ENCODE data around the gene BCL2A1.
A peak's percentile ranks its signal among the peaks of the same experiment; 100 is the strongest.
"Not testable (repeated sequence)": the region's sequence is repeated elsewhere in the genome, so short reads cannot be mapped to it uniquely, and the experiment has no call there.

Gene BCL2A1

DNA sequence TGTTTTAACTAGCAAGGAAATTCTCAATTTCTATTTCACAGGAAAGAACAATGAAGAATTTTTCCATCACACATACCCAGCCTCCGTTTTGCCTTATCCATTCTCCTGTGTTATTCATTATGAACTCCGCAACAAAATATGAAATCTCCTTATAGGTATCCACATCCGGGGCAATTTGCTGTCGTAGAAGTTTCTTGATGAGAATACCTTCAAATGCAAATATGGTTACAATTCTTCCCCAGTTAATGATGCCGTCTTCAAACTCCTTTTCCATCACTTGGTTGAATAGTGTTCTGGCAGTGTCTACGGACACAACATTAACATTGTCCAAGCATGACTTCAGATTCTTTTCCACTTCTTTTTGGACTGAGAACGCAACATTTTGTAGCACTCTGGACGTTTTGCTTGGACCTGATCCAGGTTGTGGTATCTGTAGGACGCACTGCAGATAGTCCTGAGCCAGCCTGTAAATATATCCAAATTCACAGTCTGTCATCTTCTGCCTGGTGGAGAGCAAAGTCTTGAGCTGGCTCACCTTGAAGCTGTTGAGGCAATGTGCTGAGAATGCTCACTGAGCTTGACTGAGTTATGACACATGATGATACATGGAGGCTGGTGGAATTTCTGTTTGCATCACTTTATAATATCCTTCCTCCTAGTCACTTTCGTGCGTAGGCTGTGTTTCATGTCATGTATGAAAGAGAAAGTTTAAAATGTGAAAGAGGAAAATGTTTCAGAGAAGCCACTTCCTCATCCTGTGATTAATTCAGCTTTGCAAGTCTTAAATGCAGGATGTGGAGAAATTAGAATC, at the start of gene BCL2A1:
BCL2A1 (minus strand) TSS at position 573 of the 811 bp plus-strand sequence; CDS start at position 496, 77 bp downstream.
- peak; percentile 45 to 95 for DNase-seq

DNA sequence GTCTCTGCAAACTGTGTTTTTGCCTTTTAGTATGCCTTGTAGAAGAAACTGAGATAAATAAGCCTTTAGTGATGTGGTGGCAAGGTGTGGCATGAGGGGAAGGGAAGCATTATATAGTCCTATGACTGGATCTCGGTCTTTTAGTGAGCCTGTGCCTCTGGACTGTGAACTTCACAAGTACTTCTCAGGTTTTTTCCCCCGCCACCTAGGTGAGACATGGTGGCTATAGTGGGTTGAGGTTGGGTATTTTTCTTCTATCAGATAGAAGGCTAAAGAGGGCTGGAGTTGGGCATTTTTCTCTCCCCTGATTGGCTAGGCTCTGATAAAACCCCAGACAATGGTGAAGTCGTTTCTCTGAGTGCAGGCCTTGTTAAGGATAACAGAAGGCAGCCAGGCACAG, 49.7 kb upstream of the BCL2A1 start:
- no peak for DNase-seq

DNA sequence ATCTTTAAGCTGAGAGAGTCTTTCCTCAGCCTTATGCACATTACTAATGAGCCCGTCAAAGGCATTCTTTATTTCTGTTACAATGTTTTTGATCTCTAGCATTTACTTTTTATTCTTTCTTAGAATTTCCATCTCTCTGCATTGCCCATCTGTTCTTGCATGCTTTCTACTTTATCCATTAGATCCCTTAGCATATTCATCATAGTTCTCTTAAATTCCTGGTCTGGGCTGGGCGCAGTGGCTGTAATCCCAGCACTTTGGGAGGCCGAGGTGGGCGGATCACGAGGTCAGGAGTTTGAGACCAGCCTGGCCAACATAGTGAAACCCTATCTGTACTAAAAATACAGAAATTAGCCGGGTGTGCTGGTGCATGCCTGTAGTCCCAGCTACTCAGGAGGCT, 49.2 kb upstream of the BCL2A1 start:
- DNase-seq, result not testable (repeated sequence)

DNA sequence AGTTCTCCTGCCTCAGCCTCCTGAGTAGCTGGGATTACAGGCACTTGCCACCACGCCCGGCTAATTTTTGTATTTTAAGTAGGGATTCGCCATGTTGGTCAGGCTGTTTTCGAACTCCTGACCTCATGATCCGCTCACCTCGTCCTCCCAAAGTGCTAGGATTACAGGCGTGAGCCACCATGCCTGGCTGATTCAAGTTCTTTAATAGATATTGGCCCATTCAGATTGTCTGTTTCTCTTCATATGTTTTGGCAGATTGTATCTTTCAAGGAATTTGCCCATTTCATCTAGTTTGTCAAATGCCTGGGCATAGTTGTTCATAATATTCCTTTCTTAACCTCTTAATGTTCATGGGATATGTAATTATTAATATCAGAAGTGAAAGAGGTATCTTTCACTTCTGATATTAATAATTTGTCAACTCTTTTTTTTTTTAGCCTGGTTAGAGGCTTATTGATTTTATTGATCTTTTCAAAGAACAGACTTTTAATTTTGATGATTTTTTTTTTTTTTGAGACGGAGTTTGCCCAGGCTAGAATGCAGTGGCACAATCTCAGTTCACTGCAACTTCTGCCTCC, 48.3 kb upstream of the BCL2A1 start:
- DNase-seq, result no peak

DNA sequence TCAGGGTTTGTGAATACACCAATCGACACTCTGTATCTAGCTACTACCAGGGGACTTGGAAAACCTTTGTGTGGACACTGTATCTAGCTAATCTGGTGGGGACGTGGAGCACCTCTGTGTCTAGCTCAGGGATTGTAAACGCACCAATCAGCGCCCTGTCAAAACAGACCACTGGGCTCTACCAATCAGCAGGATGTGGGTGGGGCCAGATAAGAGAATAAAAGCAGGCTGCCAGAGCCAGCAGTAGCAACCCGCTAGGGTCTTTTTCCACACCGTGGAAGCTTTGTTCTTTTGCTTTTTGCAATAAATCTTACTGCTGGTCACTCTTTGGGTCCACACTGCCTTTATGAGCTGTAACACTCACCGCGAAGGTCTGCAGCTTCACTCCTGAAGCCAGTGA, 46.1 kb upstream of the BCL2A1 start:
- DNase-seq, result not testable (repeated sequence)

DNA sequence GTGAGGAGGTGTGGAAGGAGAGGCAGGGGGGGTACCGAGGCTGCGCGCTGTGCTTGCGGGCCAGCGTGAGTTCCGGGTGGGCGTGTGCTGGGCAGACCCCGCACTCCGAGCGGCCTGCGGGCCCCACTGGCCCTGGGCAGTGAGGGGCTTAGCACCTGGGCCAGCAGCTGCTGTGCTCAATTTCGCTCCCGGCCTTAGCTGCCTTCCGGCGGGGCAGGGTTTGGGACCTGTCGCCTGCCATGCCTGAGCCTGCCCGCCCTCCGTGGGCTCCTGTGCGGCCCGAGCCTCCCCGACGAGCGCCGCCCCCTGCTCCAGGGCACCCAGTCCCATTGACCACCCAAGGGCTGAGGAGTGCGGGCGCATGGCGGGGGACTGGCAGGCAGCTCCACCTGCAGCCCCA, 45.5 kb upstream of the BCL2A1 start:
- DNase-seq, result not testable (repeated sequence)

DNA sequence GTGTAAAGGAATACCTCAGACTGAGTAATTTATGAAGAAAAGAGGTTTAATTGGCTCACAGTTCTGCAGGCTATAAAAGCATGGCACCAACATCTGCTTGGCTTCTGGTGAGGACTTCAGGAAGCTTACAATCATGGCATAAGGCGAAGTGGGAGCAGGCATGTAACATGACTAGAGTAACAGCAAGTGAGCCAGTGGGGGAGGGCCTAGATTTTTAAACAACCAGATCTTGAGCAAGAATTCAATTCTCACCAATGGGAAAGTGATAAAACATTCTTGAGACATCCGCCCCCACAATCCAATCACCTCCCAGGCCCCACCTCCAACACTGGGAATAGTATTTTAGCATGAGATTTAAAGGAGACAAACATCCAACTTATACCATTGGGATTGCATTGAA, 44.2 kb upstream of the BCL2A1 start:
- DNase-seq, result no peak

DNA sequence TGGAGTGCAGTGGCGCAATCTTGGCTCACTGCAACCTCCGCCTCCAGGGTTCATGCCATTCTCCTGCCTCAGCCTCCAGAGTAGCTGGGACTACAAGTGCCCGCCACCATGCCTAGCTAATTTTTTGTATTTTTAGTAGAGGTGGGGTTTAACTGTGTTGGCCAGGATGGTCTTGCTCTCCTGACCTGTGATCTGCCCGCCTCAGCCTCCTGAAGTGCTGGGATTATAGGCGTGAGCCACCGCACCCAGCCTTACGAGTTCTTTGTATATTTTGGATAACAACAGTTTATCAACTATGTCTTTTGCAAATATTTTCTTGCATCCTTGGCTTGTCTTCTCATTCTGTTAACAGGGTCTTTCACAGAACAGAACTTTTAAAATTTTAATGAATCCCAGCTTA, 43.2 kb upstream of the BCL2A1 start:
- not testable (repeated sequence) for DNase-seq

DNA sequence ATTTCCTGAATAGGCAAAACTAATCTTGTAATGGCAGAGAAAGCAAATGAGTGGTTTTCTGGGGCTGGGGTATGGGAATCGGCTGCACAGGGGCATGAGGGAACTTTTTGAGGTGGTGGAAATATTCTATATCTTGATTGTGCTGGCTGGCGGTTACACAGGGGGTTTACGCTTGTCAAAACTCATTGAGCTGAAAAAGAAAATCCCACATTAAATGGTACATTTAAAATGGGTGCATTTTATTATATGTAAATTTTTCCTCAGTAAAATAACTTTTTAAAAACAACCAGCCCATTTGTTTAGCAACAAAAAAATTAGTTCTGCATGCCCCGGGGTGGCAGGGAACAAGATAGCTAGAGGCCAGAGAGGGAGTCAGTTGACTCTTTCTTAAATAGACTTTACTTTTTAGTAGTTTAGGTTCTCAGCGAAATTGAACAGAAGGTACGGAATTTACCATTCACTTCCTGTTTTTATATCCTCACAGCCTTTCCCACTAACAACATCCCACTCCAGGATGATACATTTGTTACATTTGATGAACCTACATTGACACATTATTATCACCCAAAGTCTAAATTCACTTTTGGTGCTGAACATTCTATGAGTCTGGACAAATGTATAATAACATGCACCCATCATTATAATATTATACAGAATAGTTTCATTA, 41.2 kb upstream of the BCL2A1 start:
- DNase-seq, result no peak

DNA sequence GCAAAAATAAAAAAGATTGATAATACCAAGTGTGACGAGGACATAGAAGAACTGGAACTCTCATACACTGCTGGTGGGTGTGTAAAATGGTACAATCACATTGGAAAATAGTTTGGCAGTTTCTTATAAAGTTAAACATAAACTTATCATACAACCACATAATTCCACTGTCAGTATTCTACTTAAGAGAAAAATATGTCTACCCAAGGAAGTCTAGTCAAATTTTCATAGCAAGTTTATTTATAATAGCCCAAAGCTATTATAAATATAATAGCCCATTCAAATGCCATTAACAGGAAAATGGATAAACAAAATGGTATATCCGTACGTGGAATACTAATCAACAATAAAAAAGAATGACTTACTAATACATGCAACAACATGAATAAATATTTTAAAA, 40.6 kb upstream of the BCL2A1 start:
- DNase-seq, result no peak

DNA sequence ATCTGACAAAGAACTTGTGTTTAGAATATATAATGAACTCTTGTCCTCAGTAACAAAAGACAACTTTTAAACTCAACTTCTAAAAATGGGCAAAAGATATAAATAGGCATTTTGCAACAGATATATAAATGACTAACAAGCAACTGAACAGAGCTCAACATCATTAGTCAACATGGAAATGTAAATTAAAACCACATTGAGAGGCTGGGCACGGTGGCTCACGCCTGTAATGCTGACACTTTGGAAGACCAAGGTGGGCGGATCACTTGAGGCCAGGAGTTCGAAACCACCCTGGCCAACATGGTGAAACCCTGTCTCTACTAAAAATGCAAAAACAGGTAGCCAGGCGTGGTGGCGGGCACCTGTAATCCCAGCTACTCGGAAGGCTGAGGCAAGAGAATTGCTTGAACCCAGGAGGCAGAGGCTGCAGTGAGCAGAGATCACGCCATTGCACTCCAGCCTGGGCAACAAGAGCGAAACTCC, 40.1 kb upstream of the BCL2A1 start:
- DNase-seq, result not testable (repeated sequence)

DNA sequence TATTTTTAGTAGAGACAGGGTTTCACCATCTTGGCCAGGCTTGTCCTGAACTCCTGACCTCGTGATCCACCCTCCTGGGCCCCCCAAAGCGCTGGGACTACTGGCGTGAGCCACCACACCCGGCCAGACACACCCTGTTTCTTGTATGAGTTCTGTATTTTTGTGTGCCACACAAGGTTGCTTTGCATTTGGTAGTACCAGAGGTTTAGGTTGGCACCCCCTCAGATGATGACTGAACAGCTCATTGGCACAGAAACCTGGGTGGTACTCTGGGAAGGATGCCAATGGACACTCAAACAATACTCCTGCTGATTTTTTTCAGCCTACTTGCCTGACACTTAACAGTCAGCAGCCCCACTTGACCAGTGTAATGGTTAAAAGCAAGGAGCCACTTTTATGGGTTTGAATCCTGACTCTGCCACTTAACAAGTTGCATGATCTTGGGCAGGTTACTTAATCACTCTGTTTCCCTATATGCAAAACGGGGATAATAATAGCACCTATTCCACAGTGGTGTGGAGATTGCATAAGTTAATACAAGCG, 39.2 kb upstream of the BCL2A1 start:
- DNase-seq, result no peak

DNA sequence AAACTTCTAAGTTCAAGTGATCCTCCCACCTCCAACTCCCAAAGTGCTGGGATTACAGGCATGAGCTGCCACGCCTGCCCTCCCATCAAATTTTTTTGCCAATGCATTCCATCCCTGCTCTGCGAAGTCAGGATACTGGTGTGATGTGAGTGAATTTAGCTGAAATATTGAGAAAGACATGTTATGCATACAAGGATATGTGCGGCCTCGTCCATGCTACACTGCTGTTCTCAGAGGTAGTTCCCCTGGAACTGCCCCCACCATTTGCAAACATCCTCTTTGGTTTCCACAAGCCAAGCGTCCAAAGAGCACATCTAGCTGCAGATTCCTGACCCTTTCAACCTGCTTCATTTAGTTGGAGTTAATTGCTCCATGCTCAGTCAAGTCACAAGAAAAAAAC, 36.5 kb upstream of the BCL2A1 start:
- no peak for DNase-seq

DNA sequence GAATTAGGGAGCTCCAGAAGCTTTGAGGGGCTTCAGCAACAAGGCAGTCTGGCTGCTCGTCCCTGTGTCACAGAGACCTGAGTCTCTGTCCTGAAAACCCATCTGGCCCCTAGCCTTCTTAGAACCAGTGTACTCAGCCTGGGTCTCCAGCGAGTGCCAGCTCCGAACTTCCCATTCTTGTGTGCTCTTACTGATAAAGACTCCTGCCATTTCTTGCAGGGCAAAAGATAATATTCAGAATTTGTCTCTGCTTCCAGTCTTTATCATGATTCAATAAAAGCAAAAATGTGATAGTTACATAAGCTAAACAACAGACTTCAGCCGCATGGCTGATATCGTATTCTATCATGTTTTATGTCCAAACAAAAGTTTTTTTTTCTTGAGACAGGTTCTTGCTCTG, 36.0 kb upstream of the BCL2A1 start:
- DNase-seq, result no peak

DNA sequence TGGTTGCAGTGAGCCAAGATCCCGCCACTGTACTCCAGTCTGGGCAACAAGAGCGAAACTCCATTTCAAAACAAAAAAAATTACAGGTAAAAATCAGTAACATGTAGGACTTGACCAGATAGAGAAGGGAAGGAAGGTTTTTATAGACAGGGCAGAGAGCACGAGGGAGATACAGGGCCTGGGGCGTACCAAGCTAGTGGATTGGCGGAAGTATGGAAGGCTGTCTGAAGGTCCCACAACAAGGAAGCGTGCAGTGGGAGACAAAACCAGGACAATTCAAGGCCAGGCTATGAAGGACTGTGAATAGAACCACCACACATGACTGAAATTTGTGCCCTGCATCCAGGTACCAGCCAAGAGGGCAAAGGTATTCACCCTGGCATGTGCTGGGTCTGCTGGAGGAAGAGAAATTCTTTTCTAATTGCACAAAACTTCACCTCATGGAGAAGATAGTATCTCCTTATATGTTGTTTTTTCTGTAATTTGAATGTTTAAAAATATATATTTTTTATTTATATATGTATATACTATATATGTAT, 33.0 kb upstream of the BCL2A1 start:
- no peak for DNase-seq

DNA sequence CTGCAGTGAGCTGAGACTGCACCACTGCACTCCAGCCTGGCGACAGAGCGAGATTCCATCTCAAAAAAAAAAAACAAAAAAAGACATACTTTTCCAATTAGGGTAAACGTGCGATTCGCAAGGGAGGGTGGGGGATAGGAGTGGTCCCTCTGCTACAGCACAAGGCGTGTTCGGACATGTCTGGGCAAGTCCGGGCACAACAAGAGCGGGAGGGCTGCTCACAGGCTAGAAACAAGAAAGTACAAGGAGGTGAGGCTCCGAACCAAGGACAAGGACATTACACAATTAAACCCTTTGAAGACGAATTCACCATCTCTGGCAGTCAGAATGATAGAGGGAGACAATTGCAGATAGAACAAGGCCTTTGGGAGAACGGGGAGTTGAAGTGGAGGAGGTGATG, 32.2 kb upstream of the BCL2A1 start:
- no peak for DNase-seq

DNA sequence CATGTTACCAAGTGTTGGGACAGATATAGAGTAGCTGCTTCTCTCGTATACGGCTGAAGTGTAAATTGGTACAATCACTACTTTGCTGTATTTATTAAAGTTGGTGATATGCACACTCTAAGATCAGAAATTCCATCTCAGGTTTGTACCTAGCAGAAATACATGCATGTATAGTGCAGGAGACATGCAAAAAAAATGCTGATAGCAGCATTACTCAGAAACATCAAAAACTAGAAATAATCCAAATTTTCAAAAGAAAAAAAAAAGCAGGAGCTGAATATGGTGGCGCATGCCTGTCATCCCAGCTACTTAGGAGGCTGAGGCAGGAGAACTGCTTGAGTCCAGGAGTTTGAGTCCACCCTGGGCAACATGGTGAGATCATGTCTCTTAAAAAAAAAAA, 31.3 kb upstream of the BCL2A1 start:
- DNase-seq, result no peak

DNA sequence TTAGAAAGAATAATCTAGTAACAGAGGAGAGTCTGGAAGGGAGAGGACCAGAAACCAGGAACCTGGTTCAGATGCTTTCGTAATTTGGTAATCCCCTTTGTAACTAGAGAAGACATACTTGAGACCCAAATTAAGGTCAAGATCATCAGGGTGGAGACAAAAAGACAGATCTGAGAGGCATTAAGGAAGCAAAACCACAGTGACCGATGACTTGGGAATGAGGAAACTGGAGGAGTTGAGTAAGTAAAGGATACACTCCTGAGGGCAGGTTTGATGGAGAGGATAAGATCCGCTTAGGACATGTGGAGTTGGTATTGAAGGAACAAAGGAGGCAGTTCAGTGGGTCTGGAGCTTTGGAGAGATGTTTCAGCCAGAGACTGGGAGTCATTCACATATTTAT, 23.6 kb upstream of the BCL2A1 start:
- DNase-seq, result no peak

DNA sequence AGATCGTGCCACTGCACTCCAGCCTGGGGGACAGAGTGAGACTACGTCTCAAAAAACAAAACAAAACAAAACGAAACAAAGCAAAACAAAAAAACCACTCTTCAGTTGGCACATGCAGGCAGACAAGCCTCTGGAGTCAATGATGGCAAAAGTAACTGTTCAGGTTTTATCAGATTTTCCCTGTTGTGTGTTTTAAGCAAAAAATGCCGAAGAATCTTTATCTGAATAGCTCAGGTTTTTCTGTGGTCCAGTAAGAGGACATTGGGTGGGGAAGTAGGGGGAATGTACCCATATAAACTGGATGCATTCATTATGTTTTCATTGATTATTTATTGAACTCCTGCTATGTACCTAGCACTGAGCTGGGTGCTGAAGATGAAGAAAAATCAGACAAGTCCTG, 20.8 kb upstream of the BCL2A1 start:
- DNase-seq, result no peak

DNA sequence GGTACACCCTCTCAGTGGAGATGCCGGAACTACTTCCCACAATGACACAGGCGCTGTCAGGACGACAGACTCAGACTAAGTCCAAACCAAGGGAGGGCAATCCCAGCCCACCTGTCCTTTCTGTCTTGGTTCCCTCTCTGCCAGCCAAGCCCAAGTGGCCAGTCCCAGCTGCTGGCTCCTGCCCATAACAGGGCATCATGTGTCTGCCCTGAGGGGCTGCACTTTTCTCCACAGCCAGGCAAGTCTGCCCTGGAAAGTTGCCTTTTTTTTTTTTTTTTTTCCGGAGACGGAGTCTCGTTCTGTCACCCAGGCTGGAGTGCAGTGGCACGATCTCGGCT, 20.0 kb upstream of the BCL2A1 start:
- DNase-seq, result no peak

DNA sequence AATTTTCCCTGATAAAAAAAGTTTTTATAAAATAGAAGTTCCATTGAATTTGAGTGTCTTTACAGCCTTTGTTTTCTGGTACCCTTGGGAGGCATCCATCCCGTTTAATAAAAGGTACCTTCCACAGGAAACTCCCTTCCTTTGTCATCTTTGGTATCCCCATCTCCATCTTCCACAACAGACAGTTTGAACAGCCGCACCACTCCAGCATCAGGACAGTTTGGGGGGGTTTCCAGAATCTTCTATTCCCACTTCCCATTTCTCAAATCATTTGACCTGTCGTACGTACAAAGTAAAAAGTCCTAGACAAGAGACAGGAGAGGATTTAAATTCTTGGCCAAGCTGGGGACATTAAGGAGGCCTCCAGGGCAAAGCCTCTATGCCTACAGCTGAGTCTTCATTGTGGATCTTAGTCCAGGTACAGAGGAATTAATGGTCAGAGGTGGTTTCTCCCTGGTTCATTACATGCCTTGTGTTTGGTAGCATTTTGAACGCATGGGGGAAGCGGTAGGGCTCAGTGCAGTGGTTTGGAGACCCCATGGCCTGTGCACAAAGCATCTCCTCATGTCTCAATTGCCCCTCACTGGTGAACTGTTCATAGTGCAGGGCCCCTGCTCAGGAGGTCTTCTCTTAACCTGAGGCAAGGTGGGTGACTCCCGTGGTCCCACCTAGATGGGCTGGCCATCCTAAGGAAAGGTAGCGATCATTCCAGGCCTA, 19.4 kb upstream of the BCL2A1 start:
- no peak for DNase-seq

DNA sequence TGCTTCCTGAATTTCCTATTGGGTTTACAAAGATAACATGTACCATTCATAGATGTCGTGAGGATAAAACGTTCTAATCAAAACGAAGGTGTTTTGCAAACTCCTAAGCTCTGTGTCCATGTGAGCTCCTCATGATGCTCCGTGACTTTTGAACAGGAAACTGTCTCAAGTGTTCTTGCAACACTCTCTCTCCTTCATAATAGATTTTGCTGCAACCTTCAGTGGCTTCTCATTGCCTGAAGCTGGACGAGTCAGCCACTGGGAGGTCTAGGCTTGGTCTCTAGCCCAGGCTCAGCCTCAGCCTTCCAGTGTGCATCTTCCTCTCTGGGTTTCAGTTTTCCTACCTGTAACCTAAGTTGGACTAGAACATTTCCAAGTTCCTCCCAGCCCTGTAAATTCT, 18.7 kb upstream of the BCL2A1 start:
- no peak for DNase-seq

DNA sequence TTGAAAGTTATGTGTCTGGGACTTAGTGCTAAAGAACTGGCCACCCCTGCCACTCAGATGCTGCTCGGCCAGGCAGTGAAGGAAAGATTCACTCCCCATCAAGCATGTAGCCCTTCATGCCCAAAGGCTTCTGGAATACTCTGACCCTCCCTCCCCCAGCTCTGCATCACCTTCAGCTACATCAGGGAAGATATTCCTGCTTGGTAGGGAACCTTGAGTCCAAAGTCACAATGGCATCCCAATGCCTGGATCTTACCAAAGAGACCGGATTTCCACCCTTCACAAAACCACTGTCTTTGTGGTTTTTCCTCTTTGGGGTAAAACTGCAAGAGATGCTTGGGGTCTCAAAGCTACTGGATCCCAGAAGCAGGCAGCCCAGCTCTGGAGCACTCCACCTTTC, 18.2 kb upstream of the BCL2A1 start:
- no peak for DNase-seq

Data from bone marrow (tissue), 2 donors.